ENCODE results near the gene DNAH1. TPM values are rescaled to one million over a fixed set of nuclear protein-coding genes. Genes with fewer than 3 reads are reported as not detected.
"Not testable (repeated sequence)": the region's sequence is repeated elsewhere in the genome, so short reads cannot be mapped to it uniquely, and the experiment has no call there.

Gene DNAH1
- total and polyA plus RNA-seq, 10 donors, result 4.9 to 35.8 (median 24.6) TPM

GRCh38 chr3:52331091-52331490, 15.0 kb downstream of the DNAH1 start:
- intact Hi-C loops (cut with DNase I; ENCODE audit: low total_unique reads), result no loop called here
- TF ChIP-seq POLR2A (IDR thresholded peaks at IDR 0.05) (no peak), POLR2AphosphoS5 (IDR thresholded peaks at IDR 0.05) (no peak), CTCF (IDR thresholded peaks at IDR 0.05 in 8 of 11, conservative IDR thresholded peaks at IDR 0.05 in 3 of 11) (no peak)
- H3K27ac ChIP-seq, result no peak overlapping the region
- H3K4me3 ChIP-seq, result no peak overlapping the region
- H3K36me3 ChIP-seq, result peaks cover 0 to 71% (median 14%) of the 10 kb centered on the region in 6 donors
- no peaks in the 10 kb centered on the region for H3K9me3 ChIP-seq
- 91 to 97% (median 94%) methylated on average over 12 of the region's 12 CpGs for WGBS, 5 donors
- no peaks in the 10 kb centered on the region for H3K4me1 ChIP-seq
- DNase-seq, result no peak
- H3K27me3 ChIP-seq (replicated peaks in 1 of 7), result no peaks in the 10 kb centered on the region

GRCh38 chr3:52331906-52332305, 15.8 kb downstream of the DNAH1 start:
- H3K36me3 ChIP-seq, result peaks cover 0 to 69% (median 19%) of the 10 kb centered on the region in 6 donors
- no peaks in the 10 kb centered on the region for H3K27me3 ChIP-seq (replicated peaks in 1 of 7)
- H3K4me3 ChIP-seq, result no peak overlapping the region
- TF ChIP-seq CTCF (IDR thresholded peaks at IDR 0.05 in 8 of 11, conservative IDR thresholded peaks at IDR 0.05 in 3 of 11), result no peak
- no peak for TF ChIP-seq POLR2AphosphoS5 (IDR thresholded peaks at IDR 0.05)
- no peak for TF ChIP-seq POLR2A (IDR thresholded peaks at IDR 0.05)
- no peaks in the 10 kb centered on the region for H3K4me1 ChIP-seq
- no peak overlapping the region for H3K27ac ChIP-seq
- intact Hi-C loops (cut with DNase I; ENCODE audit: low total_unique reads), result no loop called here
- no peak for DNase-seq
- WGBS, 5 donors, result 87 to 96% (median 90%) methylated on average over 14 to 15 of the region's 15 CpGs
- no peaks in the 10 kb centered on the region for H3K9me3 ChIP-seq

GRCh38 chr3:52333869-52334557, 17.9 kb downstream of the DNAH1 start:
- H3K4me1 ChIP-seq, result no peaks in the 10 kb centered on the region
- no peaks in the 10 kb centered on the region for H3K9me3 ChIP-seq
- H3K27me3 ChIP-seq (replicated peaks in 1 of 7), result no peaks in the 10 kb centered on the region
- WGBS, 5 donors, result 95 to 100% (median 97%) methylated on average over 4 of the region's 4 CpGs
- no peak overlapping the region for H3K4me3 ChIP-seq
- no peak for DNase-seq
- H3K27ac ChIP-seq, result no peak overlapping the region
- intact Hi-C loops (cut with DNase I; ENCODE audit: low total_unique reads), result no loop called here
- peaks cover 0 to 65% (median 15%) of the 10 kb centered on the region in 6 donors for H3K36me3 ChIP-seq
- TF ChIP-seq POLR2AphosphoS5 (IDR thresholded peaks at IDR 0.05), result no peak
- TF ChIP-seq POLR2A (IDR thresholded peaks at IDR 0.05), result no peak
- no peak for TF ChIP-seq CTCF (IDR thresholded peaks at IDR 0.05 in 8 of 11, conservative IDR thresholded peaks at IDR 0.05 in 3 of 11)

GRCh38 chr3:52338131-52338530, 22.0 kb downstream of the DNAH1 start:
- intact Hi-C loops (cut with DNase I; ENCODE audit: low total_unique reads), result loop anchor here (5.0 kb wide), 2 partner anchors 46 to 106 kb away; no protein-coding TSS in a partner anchor

More at GRCh38 chr3:52338131-52338530, 22.0 kb downstream of the DNAH1 start:
- Histone ChIP-seq H3K36me3 (peaks cover 0 to 40% (median 7%) of the 10 kb centered on the region in 6 donors), H3K4me1 (peaks cover 0 to 23% (median 7%) of the 10 kb centered on the region in 6 donors)
- WGBS, 5 donors, result 92 to 97% (median 95%) methylated on average over 8 of the region's 8 CpGs
- DNase-seq; H3K9me3 ChIP-seq; H3K27me3 ChIP-seq (replicated peaks in 1 of 7); H3K4me3 ChIP-seq; H3K27ac ChIP-seq: not testable (repeated sequence)
